HEK293 (cell line): ENCODE data around the gene INTS7.
A peak's percentile ranks its signal among the peaks of the same experiment; 100 is the strongest.

ENCODE experiments used
- CTCF ChIA-PET: fragments of 350-600 bp; formaldehyde crosslinking; extraction: SDS; loops from one replicate; lab custom pipeline; 2021; ENCODE audit warnings: antibody characterized with exemption; lab: Yijun Ruan, JAX
- POLR2A ChIA-PET: fragments of 300-600 bp; formaldehyde crosslinking; extraction: SDS; loops from one replicate; lab custom pipeline; 2020; ENCODE audit warnings: antibody characterized with exemption, inconsistent platforms; lab: Yijun Ruan, JAX
- H3K27ac ChIP-seq: fragments of 200-500 bp; sonication (Bioruptor generic); 2 replicates; pipeline ENCODE4 v1.5.1; 2014; ENCODE audit warnings: low read depth, low read length, control low read depth, inconsistent platforms; ENCODE audit errors: extremely low read depth
- H3K36me3 ChIP-seq, 2 experiments: fragments of 200-500 bp in 1 of 2; sonication (Bioruptor generic) in 1 of 2; 1 replicate in 1 of 2; 2 replicates in 1 of 2; pipeline ENCODE4 v1.5.1; 2014 to 2017; ENCODE audit warnings: inconsistent platforms in 2 of 2, low read length in 2 of 2; ENCODE audit not compliant: control insufficient read depth in 2 of 2, insufficient read depth in 1 of 2
- H3K4me1 ChIP-seq: fragments of 200-500 bp; sonication (Bioruptor generic); 2 replicates; pipeline ENCODE4 v1.5.1; 2014; ENCODE audit warnings: mild to moderate bottlenecking, low read length, inconsistent platforms; ENCODE audit not compliant: control insufficient read depth, insufficient read depth
- H3K4me3 ChIP-seq: 2 replicates; pipeline ENCODE4 v1.5.1; 2011; ENCODE audit warnings: low read depth, mild to moderate bottlenecking, control low read depth, low read length, moderate library complexity
- H3K9me3 ChIP-seq: fragments of 200-500 bp; sonication (Bioruptor generic); 2 replicates; pipeline ENCODE4 v1.5.1; 2014; ENCODE audit warnings: low read depth, low read length, inconsistent platforms; ENCODE audit not compliant: control insufficient read depth, insufficient read depth
- FEZF1 ChIP-seq: fragments of 450-650 bp; formaldehyde crosslinking; IDR thresholded peaks from 2 replicates; pipeline ENCODE4 v1.5.1; 2016; ENCODE audit warnings: missing biosample characterization, missing genetic modification characterization
- KLF9 ChIP-seq: fragments of 450-650 bp; formaldehyde crosslinking; IDR thresholded peaks from 2 replicates; pipeline ENCODE4 v1.5.1; 2016; ENCODE audit warnings: missing biosample characterization, missing genetic modification characterization, low read depth
- OSR2 ChIP-seq: fragments of 450-650 bp; formaldehyde crosslinking; IDR thresholded peaks from 2 replicates; pipeline ENCODE4 v1.5.1; 2016; ENCODE audit warnings: missing biosample characterization, missing genetic modification characterization
- PRDM10 ChIP-seq: fragments of 450-650 bp; formaldehyde crosslinking; IDR thresholded peaks from 2 replicates; pipeline ENCODE4 v1.5.1; 2016; ENCODE audit warnings: missing biosample characterization, missing genetic modification characterization
- TRIM28 ChIP-seq: IDR thresholded peaks from 2 replicates; pipeline ENCODE4 v1.6.1; 2011; ENCODE audit warnings: low read length, control low read depth, borderline replicate concordance
- YY2 ChIP-seq: fragments of 450-650 bp; formaldehyde crosslinking; IDR thresholded peaks from 2 replicates; pipeline ENCODE4 v1.5.1; 2016; ENCODE audit warnings: missing biosample characterization, missing genetic modification characterization
- ZBTB17 ChIP-seq: fragments of 450-650 bp; formaldehyde crosslinking; IDR thresholded peaks from 2 replicates; pipeline ENCODE4 v1.5.1; 2016; ENCODE audit warnings: missing biosample characterization, missing genetic modification characterization
- ZBTB20 ChIP-seq: fragments of 450-650 bp; formaldehyde crosslinking; IDR thresholded peaks from 2 replicates; pipeline ENCODE4 v1.5.1; 2016; ENCODE audit warnings: missing biosample characterization, missing genetic modification characterization
- ZBTB49 ChIP-seq: fragments of 450-650 bp; formaldehyde crosslinking; IDR thresholded peaks from 2 replicates; pipeline ENCODE4 v1.5.1; 2016; ENCODE audit warnings: missing biosample characterization, missing genetic modification characterization, low read depth
- ZEB2 ChIP-seq: fragments of 450-650 bp; formaldehyde crosslinking; IDR thresholded peaks from 2 replicates; pipeline ENCODE4 v1.5.1; 2016; ENCODE audit warnings: missing biosample characterization, missing genetic modification characterization
- ZNF10 ChIP-seq: fragments of 450-650 bp; formaldehyde crosslinking; IDR thresholded peaks from 2 replicates; pipeline ENCODE4 v1.5.1; 2017; ENCODE audit warnings: missing biosample characterization, missing genetic modification characterization
- ZNF280C ChIP-seq: fragments of 450-650 bp; formaldehyde crosslinking; IDR thresholded peaks from 2 replicates; pipeline ENCODE4 v1.5.1; 2016; ENCODE audit warnings: missing biosample characterization, missing genetic modification characterization
- ZNF302 ChIP-seq: fragments of 450-650 bp; formaldehyde crosslinking; IDR thresholded peaks from 2 replicates; pipeline ENCODE4 v1.5.1; 2016; ENCODE audit warnings: missing biosample characterization, missing genetic modification characterization, low read depth
- ZNF37A ChIP-seq: fragments of 450-650 bp; IDR thresholded peaks from 2 replicates; pipeline ENCODE4 v1.5.1; 2018; ENCODE audit warnings: missing biosample characterization, missing genetic modification characterization
- ZNF404 ChIP-seq: fragments of 450-650 bp; formaldehyde crosslinking; IDR thresholded peaks from 2 replicates; pipeline ENCODE4 v1.5.1; 2017; ENCODE audit warnings: missing biosample characterization, missing genetic modification characterization
- ZNF518A ChIP-seq: fragments of 450-650 bp; formaldehyde crosslinking; conservative IDR thresholded peaks from 2 replicates; pipeline ENCODE4 v1.5.1; 2016; ENCODE audit warnings: low read depth, missing biosample characterization, missing genetic modification characterization
- ZNF580 ChIP-seq: fragments of 450-650 bp; formaldehyde crosslinking; IDR thresholded peaks from 2 replicates; pipeline ENCODE4 v1.5.1; 2016; ENCODE audit warnings: missing biosample characterization, missing genetic modification characterization
- ZNF660 ChIP-seq: fragments of 450-650 bp; IDR thresholded peaks from 2 replicates; pipeline ENCODE4 v1.5.1; 2018; ENCODE audit warnings: missing biosample characterization, mild to moderate bottlenecking, missing genetic modification characterization
- ZNF692 ChIP-seq: fragments of 450-650 bp; formaldehyde crosslinking; IDR thresholded peaks from 2 replicates; pipeline ENCODE4 v1.5.1; 2016; ENCODE audit warnings: missing biosample characterization, missing genetic modification characterization
- ZXDB ChIP-seq: fragments of 450-650 bp; formaldehyde crosslinking; IDR thresholded peaks from 2 replicates; pipeline ENCODE4 v1.5.1; 2016; ENCODE audit warnings: missing biosample characterization, missing genetic modification characterization

The INTS7 gene

GRCh38 chr1:211928993-211929637, 106.2 kb downstream of the INTS7 start:
- H3K36me3 ChIP-seq, result no peaks in the 10 kb centered on the region
- H3K9me3 ChIP-seq, result no peaks in the 10 kb centered on the region
- ChIA-PET CTCF (interaction anchor here (0.9 to 1.8 kb wide), 3 partner anchors 9 to 231 kb away, joined by 3 to 6 read pairs (median 5); no protein-coding TSS in a partner anchor), POLR2A (no interaction called here)
- no peak overlapping the region; the same call in 1 of the 2 replicates for H3K27ac ChIP-seq
- no peak overlapping the region for H3K4me3 ChIP-seq
- peaks cover 5% of the 10 kb centered on the region; the same call in 1 of the 2 replicates for H3K4me1 ChIP-seq
- TF ChIP-seq ZBTB17 (0 out of 2 replicates have a peak, but pooled peaks have one; percentile 26), ZBTB49 (tag by site-specific recombination) (no peak), OSR2 (tag by site-specific recombination) (peak; percentile 42; the same call in 1 of the 2 replicates), ZNF10 (tag by site-specific recombination) (peak; percentile 58; the same call in 1 of the 2 replicates), YY2 (0 out of 2 replicates have a peak, but pooled peaks have one; percentile 40), ZXDB (tag by site-specific recombination) (0 out of 2 replicates have a peak, but pooled peaks have one; percentile 21), ZEB2 (tag by site-specific recombination) (0 out of 2 replicates have a peak, but pooled peaks have one; percentile 37), ZNF404 (tag by site-specific recombination) (no peak), ZNF518A (tag by site-specific recombination) (peak; percentile 82), PRDM10 (tag by site-specific recombination) (0 out of 2 replicates have a peak, but pooled peaks have one; percentile 16), KLF9 (tag by site-specific recombination) (peak; percentile 21; the same call in 1 of the 2 replicates), TRIM28 (peak; percentile 80), ZNF280C (tag by site-specific recombination) (no peak), ZNF302 (tag by site-specific recombination) (no peak), ZBTB20 (tag by site-specific recombination) (peak; percentile 61), ZNF580 (0 out of 2 replicates have a peak, but pooled peaks have one; percentile 22), ZNF37A (tag by site-specific recombination) (no peak), FEZF1 (tag by site-specific recombination) (peak; percentile 71), ZNF692 (0 out of 2 replicates have a peak, but pooled peaks have one; percentile 28), ZNF660 (peak; percentile 91)
